ENCODE data around the gene PARD6B.

The PARD6B gene

GRCh38 chr20:50704971-50705370 is 26.4 kb upstream of the PARD6B start:
- TF ChIP-seq, protein P1, sequence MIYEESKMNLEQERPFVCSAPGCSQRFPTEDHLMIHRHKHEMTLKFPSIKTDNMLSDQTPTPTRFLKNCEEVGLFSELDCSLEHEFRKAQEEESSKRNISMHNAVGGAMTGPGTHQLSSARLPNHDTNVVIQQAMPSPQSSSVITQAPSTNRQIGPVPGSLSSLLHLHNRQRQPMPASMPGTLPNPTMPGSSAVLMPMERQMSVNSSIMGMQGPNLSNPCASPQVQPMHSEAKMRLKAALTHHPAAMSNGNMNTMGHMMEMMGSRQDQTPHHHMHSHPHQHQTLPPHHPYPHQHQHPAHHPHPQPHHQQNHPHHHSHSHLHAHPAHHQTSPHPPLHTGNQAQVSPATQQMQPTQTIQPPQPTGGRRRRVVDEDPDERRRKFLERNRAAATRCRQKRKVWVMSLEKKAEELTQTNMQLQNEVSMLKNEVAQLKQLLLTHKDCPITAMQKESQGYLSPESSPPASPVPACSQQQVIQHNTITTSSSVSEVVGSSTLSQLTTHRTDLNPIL (CRISPR knock-in tag; IDR thresholded peaks at IDR 0.05; ENCODE audit: low read depth), result no peak
- TF ChIP-seq ISL1 (CRISPR knock-in tag; IDR thresholded peaks at IDR 0.05) (no peak), RARB (CRISPR knock-in tag; IDR thresholded peaks at IDR 0.05) (no peak), ARNTL (CRISPR knock-in tag; IDR thresholded peaks at IDR 0.05; ENCODE audit: borderline replicate concordance, low read depth) (no peak), ESRRG (CRISPR knock-in tag; IDR thresholded peaks at IDR 0.05) (no peak), CSDC2 (CRISPR knock-in tag; IDR thresholded peaks at IDR 0.05) (no peak), POU6F1 (CRISPR knock-in tag; IDR thresholded peaks at IDR 0.05; ENCODE audit: borderline replicate concordance, low read depth) (no peak), CSRNP3 (CRISPR knock-in tag; IDR thresholded peaks at IDR 0.05) (no peak), TCF4 (CRISPR knock-in tag; IDR thresholded peaks at IDR 0.05; ENCODE audit: borderline replicate concordance) (no peak), GLIS3 (CRISPR knock-in tag; IDR thresholded peaks at IDR 0.05) (no peak), ZNF8 (CRISPR knock-in tag; IDR thresholded peaks at IDR 0.05) (no peak), BACH2 (CRISPR knock-in tag; IDR thresholded peaks at IDR 0.05; ENCODE audit: borderline replicate concordance) (no peak), ZNF70 (CRISPR knock-in tag; IDR thresholded peaks at IDR 0.05) (no peak), OSR1 (CRISPR knock-in tag; IDR thresholded peaks at IDR 0.05) (no peak), TSHZ2 (CRISPR knock-in tag; IDR thresholded peaks at IDR 0.05) (no peak), SNAI2 (CRISPR knock-in tag; IDR thresholded peaks at IDR 0.05) (no peak), ZFP3 (CRISPR knock-in tag; IDR thresholded peaks at IDR 0.05) (no peak), PPARA (CRISPR knock-in tag; IDR thresholded peaks at IDR 0.05; ENCODE audit: borderline replicate concordance) (no peak), TOX (CRISPR knock-in tag; IDR thresholded peaks at IDR 0.05; ENCODE audit: borderline replicate concordance) (no peak), ZC3H10 (CRISPR knock-in tag; IDR thresholded peaks at IDR 0.05) (no peak)
- peak; percentile 41; the same call in 1 of the 3 replicates for ATAC-seq

GRCh38 chr20:50708845-50709635 is 22.3 kb upstream of the PARD6B start:
- ATAC-seq, result no peak
- TF ChIP-seq TOX (CRISPR knock-in tag; IDR thresholded peaks at IDR 0.05; ENCODE audit: borderline replicate concordance) (no peak), ZC3H10 (CRISPR knock-in tag; IDR thresholded peaks at IDR 0.05) (no peak), ESRRG (CRISPR knock-in tag; IDR thresholded peaks at IDR 0.05) (no peak), ZNF70 (CRISPR knock-in tag; IDR thresholded peaks at IDR 0.05) (no peak), ARNTL (CRISPR knock-in tag; IDR thresholded peaks at IDR 0.05; ENCODE audit: borderline replicate concordance, low read depth) (no peak), ZNF8 (CRISPR knock-in tag; IDR thresholded peaks at IDR 0.05) (no peak), ZFP3 (CRISPR knock-in tag; IDR thresholded peaks at IDR 0.05) (no peak), PATZ1 (CRISPR knock-in tag; IDR thresholded peaks at IDR 0.05; ENCODE audit: borderline replicate concordance) (no peak), SNAI2 (CRISPR knock-in tag; IDR thresholded peaks at IDR 0.05) (no peak), ZFP30 (CRISPR knock-in tag; IDR thresholded peaks at IDR 0.05) (no peak), TSHZ2 (CRISPR knock-in tag; IDR thresholded peaks at IDR 0.05) (no peak), OSR1 (CRISPR knock-in tag; IDR thresholded peaks at IDR 0.05) (no peak), ZNF565 (CRISPR knock-in tag; conservative IDR thresholded peaks at IDR 0.05; ENCODE audit: low read depth) (no peak), RARB (CRISPR knock-in tag; IDR thresholded peaks at IDR 0.05) (no peak), ISL1 (CRISPR knock-in tag; IDR thresholded peaks at IDR 0.05) (no peak), CSDC2 (CRISPR knock-in tag; IDR thresholded peaks at IDR 0.05) (no peak), BACH2 (CRISPR knock-in tag; IDR thresholded peaks at IDR 0.05; ENCODE audit: borderline replicate concordance) (no peak)
